Parathyroid adenoma (tissue), 2 donors: ENCODE data around the gene PTPN6.

Experiments
- H2AFZ ChIP-seq: fragments of 300-600 bp; sonication (generic); one replicate; pipeline ENCODE4 v1.7.0; 2017; ENCODE audit warnings: antibody characterized with exemption, mild to moderate bottlenecking
- H3K27ac ChIP-seq: fragments of 300-600 bp; sonication (generic); one replicate; pipeline ENCODE4 v1.7.0; 2017
- H3K27me3 ChIP-seq: fragments of 300-600 bp; sonication (generic); one replicate; pipeline ENCODE4 v1.7.0; 2017; ENCODE audit warnings: low read length; ENCODE audit not compliant: control insufficient read depth, insufficient read depth
- H3K36me3 ChIP-seq: fragments of 300-600 bp; sonication (generic); one replicate; pipeline ENCODE4 v1.7.0; 2017; ENCODE audit warnings: low read length; ENCODE audit not compliant: control insufficient read depth, insufficient read depth
- H3K4me1 ChIP-seq: fragments of 300-600 bp; sonication (generic); one replicate; pipeline ENCODE4 v1.7.0; 2017; ENCODE audit warnings: control low read depth
- H3K4me2 ChIP-seq: fragments of 300-600 bp; sonication (generic); one replicate; pipeline ENCODE4 v1.7.0; 2017; ENCODE audit warnings: low read length
- H3K4me3 ChIP-seq: fragments of 300-600 bp; sonication (generic); one replicate; pipeline ENCODE4 v1.7.0; 2017; ENCODE audit warnings: low read depth, low read length
- H3K79me2 ChIP-seq: fragments of 300-600 bp; sonication (generic); one replicate; pipeline ENCODE4 v1.7.0; 2017; ENCODE audit warnings: control low read depth
- H3K9ac ChIP-seq: fragments of 300-600 bp; sonication (generic); one replicate; pipeline ENCODE4 v1.7.0; 2017; ENCODE audit warnings: mild to moderate bottlenecking
- H3K9me3 ChIP-seq: fragments of 300-600 bp; sonication (generic); one replicate; pipeline ENCODE4 v1.7.0; 2017; ENCODE audit warnings: low read length; ENCODE audit not compliant: control insufficient read depth
- CTCF ChIP-seq: fragments of 300-600 bp; sonication (generic); IDR thresholded peaks from one replicate; pipeline ENCODE4 v1.7.0; 2017; ENCODE audit warnings: antibody characterized with exemption, mild to moderate bottlenecking
- donor health status: primary hyperparathyroidism.

Gene PTPN6

GRCh38 chr12:6979021-6979420 is 27.9 kb downstream of the PTPN6 start:
- no peaks in the 10 kb centered on the region for H3K36me3 ChIP-seq
- no peak overlapping the region for H3K4me3 ChIP-seq
- no peak overlapping the region for H3K4me2 ChIP-seq
- no peak overlapping the region for H2AFZ ChIP-seq
- no peak overlapping the region for H3K27ac ChIP-seq
- no peaks in the 10 kb centered on the region for H3K9me3 ChIP-seq
- no peaks in the 10 kb centered on the region for H3K27me3 ChIP-seq
- no peak overlapping the region for H3K9ac ChIP-seq
- no peaks in the 10 kb centered on the region for H3K4me1 ChIP-seq
- TF ChIP-seq CTCF: no peak
- H3K79me2 ChIP-seq: peaks cover 4% of the 10 kb centered on the region

- no peaks in the 10 kb centered on the region for H3K9me3 ChIP-seq
- no peak overlapping the region for H3K9ac ChIP-seq
- no peak for TF ChIP-seq CTCF
- H3K79me2 ChIP-seq: peaks cover 4% of the 10 kb centered on the region
- H2AFZ ChIP-seq: no peak overlapping the region
- no peaks in the 10 kb centered on the region for H3K36me3 ChIP-seq
- no peak overlapping the region for H3K27ac ChIP-seq
- no peaks in the 10 kb centered on the region for H3K27me3 ChIP-seq
- H3K4me3 ChIP-seq: no peak overlapping the region
- H3K4me2 ChIP-seq: no peak overlapping the region
- H3K4me1 ChIP-seq: no peaks in the 10 kb centered on the region
These were observed 28.3 kb downstream of the PTPN6 start for GRCh38 chr12:6979453-6979852.

GRCh38 chr12:6980075-6980474 is 28.9 kb downstream of the PTPN6 start:
- Histone ChIP-seq H3K4me2 (no peak overlapping the region), H3K9me3 (no peaks in the 10 kb centered on the region), H3K4me3 (no peak overlapping the region), H3K9ac (no peak overlapping the region), H3K27ac (no peak overlapping the region), H3K27me3 (no peaks in the 10 kb centered on the region), H3K4me1 (no peaks in the 10 kb centered on the region), H2AFZ (no peak overlapping the region), H3K36me3 (no peaks in the 10 kb centered on the region), H3K79me2 (peaks cover 4% of the 10 kb centered on the region)
- no peak for TF ChIP-seq CTCF

GRCh38 chr12:6980740-6981139 is 29.6 kb downstream of the PTPN6 start:
- H3K4me2 ChIP-seq: no peak overlapping the region
- no peak overlapping the region for H2AFZ ChIP-seq
- no peaks in the 10 kb centered on the region for H3K27me3 ChIP-seq
- TF ChIP-seq CTCF: no peak
- H3K36me3 ChIP-seq: no peaks in the 10 kb centered on the region
- H3K27ac ChIP-seq: no peak overlapping the region
- no peaks in the 10 kb centered on the region for H3K4me1 ChIP-seq
- H3K4me3 ChIP-seq: no peak overlapping the region
- H3K79me2 ChIP-seq: peaks cover 4% of the 10 kb centered on the region
- no peaks in the 10 kb centered on the region for H3K9me3 ChIP-seq
- no peak overlapping the region for H3K9ac ChIP-seq

GRCh38 chr12:6981152-6982052 is 30.2 kb downstream of the PTPN6 start:
- no peak overlapping the region for H3K4me3 ChIP-seq
- no peak overlapping the region for H2AFZ ChIP-seq
- no peaks in the 10 kb centered on the region for H3K36me3 ChIP-seq
- no peaks in the 10 kb centered on the region for H3K9me3 ChIP-seq
- no peaks in the 10 kb centered on the region for H3K27me3 ChIP-seq
- H3K4me2 ChIP-seq: no peak overlapping the region
- no peak for TF ChIP-seq CTCF
- no peak overlapping the region for H3K9ac ChIP-seq
- H3K4me1 ChIP-seq: no peaks in the 10 kb centered on the region
- H3K79me2 ChIP-seq: peaks cover 4% of the 10 kb centered on the region
- no peak overlapping the region for H3K27ac ChIP-seq
